WERI-Rb-1 (cell line): ENCODE measurements around the gene ITGA11.

Source experiments
- DNase-seq: peaks from one replicate; pipeline ENCODE4 v3.0.0-alpha.2; 2020
- H3K27ac ChIP-seq: fragments of 250-450 bp; sonication (Bioruptor Pico); 2 replicates; pipeline ENCODE4 v1.5.1; 2020; ENCODE audit warnings: mild to moderate bottlenecking, moderate library complexity
- H3K27me3 ChIP-seq: fragments of 250-450 bp; sonication (Bioruptor Pico); 2 replicates; pipeline ENCODE4 v1.5.1; 2021; ENCODE audit warnings: mild to moderate bottlenecking, low read depth, moderate library complexity; ENCODE audit not compliant: insufficient read depth, severe bottlenecking
- H3K36me3 ChIP-seq: fragments of 250-450 bp; sonication (Bioruptor Pico); 2 replicates; pipeline ENCODE4 v1.5.1; 2020; ENCODE audit warnings: mild to moderate bottlenecking, moderate library complexity
- H3K4me3 ChIP-seq: 2 replicates; pipeline ENCODE4 v1.5.1; 2011; ENCODE audit warnings: low read depth, mild to moderate bottlenecking, control low read depth, low read length
- H3K9me3 ChIP-seq: fragments of 250-450 bp; sonication (Bioruptor Pico); 2 replicates; pipeline ENCODE4 v1.5.1; 2021; ENCODE audit warnings: mild to moderate bottlenecking, moderate library complexity; ENCODE audit not compliant: severe bottlenecking
- CTCF ChIP-seq: IDR thresholded peaks from 2 replicates; pipeline ENCODE4 v1.5.1; 2011; ENCODE audit warnings: low read depth, mild to moderate bottlenecking, control low read depth, inconsistent platforms, low read length

The ITGA11 gene

GRCh38 chr15:68376447-68377060 lies 55.4 kb downstream of the ITGA11 start:
- no peaks in the 10 kb centered on the region for H3K36me3 ChIP-seq
- H3K27ac ChIP-seq, result no peak overlapping the region

GRCh38 chr15:68375716-68376220 lies 56.2 kb downstream of the ITGA11 start:
- no peak for DNase-seq
- Histone ChIP-seq H3K27ac (no peak overlapping the region), H3K4me3 (no peak overlapping the region), H3K27me3 (no peaks in the 10 kb centered on the region), H3K36me3 (no peaks in the 10 kb centered on the region), H3K9me3 (no peaks in the 10 kb centered on the region)
- TF ChIP-seq CTCF, result no peak

More at GRCh38 chr15:68376447-68377060, 55.4 kb downstream of the ITGA11 start:
- H3K4me3 ChIP-seq, result no peak overlapping the region
- no peaks in the 10 kb centered on the region for H3K27me3 ChIP-seq
- no peak for DNase-seq
- no peaks in the 10 kb centered on the region for H3K9me3 ChIP-seq
- no peak for TF ChIP-seq CTCF

- Histone ChIP-seq H3K27me3 (no peaks in the 10 kb centered on the region), H3K36me3 (no peaks in the 10 kb centered on the region), H3K27ac (no peak overlapping the region), H3K4me3 (no peak overlapping the region), H3K9me3 (no peaks in the 10 kb centered on the region)
- no peak for DNase-seq
- no peak for TF ChIP-seq CTCF
These were observed 56.8 kb downstream of the ITGA11 start for GRCh38 chr15:68375191-68375631.

- DNase-seq, result no peak
- Histone ChIP-seq H3K27me3 (no peaks in the 10 kb centered on the region), H3K9me3 (no peaks in the 10 kb centered on the region), H3K36me3 (no peaks in the 10 kb centered on the region), H3K27ac (no peak overlapping the region), H3K4me3 (no peak overlapping the region)
- no peak for TF ChIP-seq CTCF
These were observed 57.7 kb downstream of the ITGA11 start for GRCh38 chr15:68374168-68374745.

GRCh38 chr15:68373028-68373427 lies 58.9 kb downstream of the ITGA11 start:
- Histone ChIP-seq H3K9me3 (no peaks in the 10 kb centered on the region), H3K27me3 (no peaks in the 10 kb centered on the region), H3K36me3 (no peaks in the 10 kb centered on the region), H3K4me3 (no peak overlapping the region), H3K27ac (no peak overlapping the region)
- no peak for TF ChIP-seq CTCF
- no peak for DNase-seq
